Activated CD4-positive, alpha-beta T cell treated with anti-CD3 and anti-CD28 coated beads, Interleukin-2, amount 50 U/mL, for 1 hour (primary cell): ENCODE results near the gene KIRREL2.

ENCODE experiments used
- DNase-seq: peaks from one replicate; pipeline ENCODE4 v3.0.0-alpha.2; 2020

The KIRREL2 gene

GRCh38 chr19:35845215-35846037 is 11.3 kb upstream of the KIRREL2 start:
- DNase-seq = no peak

GRCh38 chr19:35846038-35846668 is 10.6 kb upstream of the KIRREL2 start:
- no peak for DNase-seq

DNA sequence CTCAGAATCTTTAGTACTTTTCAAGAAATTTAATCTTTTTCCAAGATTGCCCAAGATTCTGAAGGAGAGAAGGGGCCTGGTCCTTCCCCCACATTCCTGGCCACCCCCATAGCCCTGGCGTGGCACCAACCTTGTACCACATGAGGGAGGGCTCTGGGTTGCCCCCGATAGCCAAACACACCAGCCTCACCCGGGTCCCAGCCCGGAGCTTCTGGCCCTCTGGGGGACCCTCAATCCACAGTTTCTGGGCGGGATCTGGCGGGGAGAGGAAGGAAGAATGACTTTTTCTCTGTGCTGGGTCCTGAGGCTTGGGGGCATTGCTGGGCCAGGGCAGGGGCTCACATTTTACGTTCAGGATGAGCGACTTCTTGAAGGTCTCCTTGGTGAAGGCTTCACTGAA is 8.8 kb upstream of the KIRREL2 start:
- DNase-seq = no peak

- DNase-seq = no peak
Observed at GRCh38 chr19:35848486-35848885, 8.2 kb upstream of the KIRREL2 start.

DNA sequence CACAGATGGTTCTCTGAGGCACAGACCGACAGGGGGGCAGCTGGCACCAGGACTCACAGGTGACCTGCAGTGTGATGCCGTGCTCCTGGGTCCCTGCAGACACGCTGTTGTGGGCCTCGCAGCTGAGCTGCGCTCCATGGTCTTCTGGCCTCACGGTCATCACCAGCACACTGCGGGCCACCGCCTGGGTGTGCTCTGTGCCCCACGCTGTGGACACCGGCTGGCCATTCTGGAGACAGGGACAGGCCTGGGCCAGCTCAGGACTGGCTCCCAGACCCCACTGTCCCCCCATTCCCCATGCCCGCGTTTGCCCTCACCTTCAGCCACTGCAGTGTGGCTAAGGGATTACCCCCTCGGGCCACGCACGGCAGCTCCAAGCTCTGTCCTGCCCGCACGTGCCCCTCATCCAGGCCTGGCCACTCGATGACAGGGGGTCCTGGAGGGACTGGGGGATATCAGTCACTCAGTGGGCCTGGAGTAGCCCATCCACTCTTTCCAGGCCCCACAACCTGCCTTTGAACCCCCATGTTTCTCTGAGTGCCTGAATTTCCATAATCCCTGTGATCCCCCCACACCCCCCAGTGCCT is 7.7 kb upstream of the KIRREL2 start:
- DNase-seq = no peak

GRCh38 chr19:35851213-35852028 is 5.3 kb upstream of the KIRREL2 start:
- no peak for DNase-seq

DNA sequence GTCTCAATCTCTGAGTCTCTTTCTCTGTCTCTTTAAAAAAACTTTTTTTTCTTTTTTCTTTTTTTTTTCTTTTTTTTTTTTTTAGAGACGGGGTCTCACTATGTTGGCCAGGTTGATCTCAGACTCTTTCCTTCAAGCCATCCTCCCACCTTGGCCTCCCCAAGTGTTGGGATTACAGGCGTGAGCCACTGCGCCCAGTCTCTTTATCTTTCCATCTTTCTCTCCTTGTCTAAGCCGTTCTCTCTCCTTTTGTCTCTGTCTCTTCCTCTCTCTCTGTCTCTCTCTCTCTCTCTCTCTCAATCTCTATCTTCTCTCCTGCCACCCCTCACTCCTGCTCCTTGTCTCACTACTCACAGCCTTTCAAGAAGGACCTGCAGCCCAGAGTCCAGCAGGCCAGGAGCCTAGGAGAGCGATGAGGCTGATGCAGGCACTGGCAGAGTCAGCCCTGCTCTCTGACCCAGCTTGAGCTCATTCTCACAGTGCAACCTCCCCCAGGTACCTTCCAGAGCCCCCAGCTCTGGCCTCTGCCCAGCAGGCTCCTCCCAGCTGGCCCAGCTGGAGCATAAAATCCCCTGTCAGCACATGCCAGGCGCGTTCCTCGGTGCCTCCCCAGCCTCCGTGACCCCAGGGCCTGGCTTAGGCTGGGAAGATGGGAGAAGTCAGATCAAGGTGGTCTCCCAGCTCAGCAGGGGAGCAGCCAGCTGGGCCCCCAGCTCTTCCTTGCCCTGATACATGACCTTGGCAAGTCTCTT is 4.5 kb upstream of the KIRREL2 start, which contains the start of gene NPHS1:
Gene NPHS1, minus strand, starts transcription at position 476 of the 752 bp plus-strand sequence. CDS start 667 bp downstream, outside the sequence.
- no peak for DNase-seq

DNA sequence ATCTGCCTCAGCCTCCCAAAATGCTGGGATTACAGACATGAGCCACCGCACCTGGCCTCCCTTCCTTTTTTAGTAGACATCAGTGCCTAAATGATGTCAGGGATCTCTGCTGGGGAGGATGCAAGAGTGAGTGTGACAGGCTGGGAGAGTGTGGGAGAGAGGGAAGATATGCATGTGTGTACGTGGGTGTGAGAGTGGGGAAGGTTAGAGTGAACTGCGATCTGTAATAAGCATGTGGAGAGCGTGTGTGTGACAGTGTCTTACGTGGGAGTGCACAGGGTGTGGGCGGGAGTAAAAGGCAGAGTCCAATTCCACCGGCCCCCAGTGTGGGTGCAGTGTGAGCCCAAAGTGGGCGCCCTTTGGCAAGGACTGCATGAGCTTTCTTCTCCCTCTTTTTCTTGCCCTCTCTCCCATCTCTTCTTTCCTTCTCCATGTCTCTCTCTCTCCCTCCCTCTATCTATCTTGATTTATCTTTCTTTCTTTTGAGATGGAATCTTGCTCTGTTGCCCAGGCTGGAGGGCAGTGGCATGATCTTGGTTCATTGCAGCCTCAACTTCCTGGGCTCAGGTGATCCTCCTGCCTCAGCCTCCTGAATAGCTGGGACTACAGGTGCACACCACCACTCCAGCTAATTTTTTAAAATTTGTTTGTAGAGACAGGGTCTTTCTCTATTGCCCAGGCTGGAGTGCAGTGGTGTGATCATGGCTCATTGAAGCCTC is 3.5 kb upstream of the KIRREL2 start:
- DNase-seq = no peak

DNA sequence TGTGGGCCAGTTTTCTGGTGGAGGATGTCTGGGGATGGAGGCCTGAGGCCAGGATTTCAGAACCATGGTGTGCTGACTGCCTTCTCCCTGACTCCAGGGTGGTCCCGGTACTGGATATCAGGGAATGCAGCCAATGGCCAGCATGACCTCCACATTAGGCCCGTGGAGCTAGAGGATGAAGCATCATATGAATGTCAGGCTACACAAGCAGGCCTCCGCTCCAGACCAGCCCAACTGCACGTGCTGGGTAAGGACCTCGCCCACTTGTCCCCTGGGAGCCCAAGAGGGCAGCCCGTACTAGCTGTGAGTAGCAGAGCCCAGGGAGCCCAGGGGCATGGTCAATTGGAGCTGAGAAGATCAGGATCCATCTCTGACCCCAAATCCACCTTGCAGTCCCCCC is 1.6 kb downstream of the KIRREL2 start:
- no peak for DNase-seq

GRCh38 chr19:35859414-35859813 is 2.7 kb downstream of the KIRREL2 start:
- DNase-seq = no peak

- no peak for DNase-seq
Observed at GRCh38 chr19:35860436-35860817, 3.7 kb downstream of the KIRREL2 start.

GRCh38 chr19:35860818-35861639 is 4.3 kb downstream of the KIRREL2 start:
- no peak for DNase-seq

DNA sequence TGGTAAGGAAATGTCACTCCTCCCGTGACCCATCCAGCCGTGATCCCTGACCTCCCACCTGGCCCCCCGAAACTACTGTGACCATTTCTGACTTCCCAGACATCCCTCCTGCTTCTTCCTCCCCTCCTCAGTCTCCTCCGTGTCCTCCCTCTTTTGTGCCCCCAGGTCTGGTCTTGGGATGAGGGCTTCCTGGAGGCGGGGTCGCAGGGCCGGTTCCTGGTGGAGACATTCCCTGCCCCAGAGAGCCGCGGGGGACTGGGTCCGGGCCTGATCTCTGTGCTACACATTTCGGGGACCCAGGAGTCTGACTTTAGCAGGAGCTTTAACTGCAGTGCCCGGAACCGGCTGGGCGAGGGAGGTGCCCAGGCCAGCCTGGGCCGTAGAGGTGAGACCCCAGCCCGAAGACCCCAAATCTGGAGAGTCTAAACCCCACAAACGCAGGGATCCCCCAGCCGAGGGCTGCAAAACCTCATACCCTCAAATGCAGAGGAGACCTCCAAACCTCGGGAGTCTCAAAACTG is 5.0 kb downstream of the KIRREL2 start:
- DNase-seq = no peak

DNA sequence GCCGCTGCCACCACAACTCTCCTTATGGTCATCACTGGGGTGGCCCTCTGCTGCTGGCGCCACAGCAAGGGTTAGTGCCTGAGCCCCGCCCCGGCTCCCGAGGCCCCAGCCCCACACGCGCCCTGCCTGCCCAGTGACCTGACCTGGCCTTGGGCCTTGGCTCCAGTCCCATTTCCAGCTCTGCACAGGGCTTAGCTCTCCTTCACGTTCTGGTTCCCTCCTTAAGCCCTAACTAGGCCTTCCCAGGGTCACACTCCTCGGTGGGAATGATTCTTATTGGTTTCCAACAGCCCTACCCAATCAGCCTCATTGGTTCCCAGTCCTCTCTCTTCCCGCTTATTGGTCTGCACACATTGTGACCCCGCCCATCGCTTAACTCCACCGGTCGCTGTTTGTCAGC is 5.8 kb downstream of the KIRREL2 start:
- DNase-seq = no peak

DNA sequence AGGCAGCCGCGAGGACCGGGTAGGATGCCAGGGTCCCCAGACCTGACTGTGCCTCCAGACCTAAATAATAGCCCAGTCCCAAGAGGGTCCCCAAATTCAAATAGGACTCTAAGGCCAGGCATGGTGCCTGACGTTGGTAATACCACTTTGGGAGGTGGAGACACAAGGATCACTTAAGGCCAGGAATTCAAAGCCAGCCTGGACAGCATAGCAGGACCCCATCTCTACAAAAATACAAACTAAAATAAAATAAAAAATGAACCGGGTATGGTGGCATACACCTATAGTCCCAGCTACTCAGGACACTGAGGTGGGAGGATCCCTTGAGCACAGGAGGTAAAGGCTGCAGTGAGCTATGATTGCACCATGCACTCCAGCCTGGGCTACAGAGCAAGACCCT is 6.3 kb downstream of the KIRREL2 start:
- no peak for DNase-seq

DNA sequence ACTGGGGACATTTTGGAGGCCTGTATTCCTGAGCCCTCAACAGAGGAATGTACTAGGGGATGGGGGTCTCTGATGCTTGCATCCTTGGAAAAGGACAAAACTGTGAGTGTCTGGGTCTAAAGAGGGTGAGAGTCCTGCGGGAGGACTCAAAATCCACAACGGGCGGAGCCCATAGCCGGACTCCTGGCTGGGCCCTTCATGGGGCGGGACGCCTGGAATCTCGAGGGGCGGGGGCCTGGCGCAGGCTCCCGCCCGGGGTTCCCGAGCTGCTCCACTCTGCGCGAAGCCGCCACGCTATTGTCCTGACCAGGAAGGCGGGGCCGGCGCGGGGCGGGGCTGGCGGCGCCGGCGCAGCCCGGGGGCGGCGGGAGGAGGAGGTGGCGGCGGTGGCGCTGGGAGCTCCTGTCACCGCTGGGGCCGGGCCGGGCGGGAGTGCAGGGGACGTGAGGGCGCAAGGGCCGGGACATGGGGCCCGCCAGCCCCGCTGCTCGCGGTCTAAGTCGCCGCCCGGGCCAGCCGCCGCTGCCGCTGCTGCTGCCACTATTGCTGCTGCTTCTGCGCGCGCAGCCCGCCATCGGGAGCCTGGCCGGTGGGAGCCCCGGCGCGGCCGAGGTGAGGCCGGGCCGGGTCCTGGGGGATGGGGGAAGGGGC is 11.6 kb downstream of the KIRREL2 start, which contains the start of gene APLP1:
Gene APLP1, plus strand, starts transcription at position 403 of the 651 bp plus-strand sequence. Its CDS starts 63 bp downstream, at position 466.
- DNase-seq = peak; percentile 61

- DNase-seq = no peak
Observed at GRCh38 chr19:35868823-35869326, 12.2 kb downstream of the KIRREL2 start.

- peak; percentile 81 for DNase-seq
Observed at GRCh38 chr19:35869327-35870123, 12.8 kb downstream of the KIRREL2 start.
